Testis (tissue), 3 donors: ENCODE results near the gene NKD1. TPM values are rescaled to one million over a fixed set of nuclear protein-coding genes. Genes with fewer than 3 reads are reported as not detected.

Experiments used
- DNase-seq: peaks from one replicate; pipeline ENCODE4 v3.0.0-alpha.2; 2019
- H3K27ac ChIP-seq, 2 donors: fragments of 200-600 bp; sonication (generic); one replicate each; pipeline ENCODE4 v1.5.1; 2019
- H3K27me3 ChIP-seq: fragments of 200-600 bp; sonication (generic); one replicate; pipeline ENCODE4 v1.5.1; 2019
- H3K36me3 ChIP-seq: fragments of 200-600 bp; sonication (generic); one replicate; pipeline ENCODE4 v1.5.1; 2017; ENCODE audit warnings: low read depth; ENCODE audit errors: missing control alignments
- H3K4me1 ChIP-seq: fragments of 200-600 bp; sonication (generic); one replicate; pipeline ENCODE4 v1.5.1; 2019
- H3K4me3 ChIP-seq, 2 donors: fragments of 200-600 bp; sonication (generic); one replicate each; pipeline ENCODE4 v1.5.1; 2017 to 2019
- H3K9me3 ChIP-seq: fragments of 200-600 bp; sonication (generic); one replicate; pipeline ENCODE4 v1.5.1; 2017
- POLR2A ChIP-seq: fragments of 450-650 bp; IDR thresholded peaks from one replicate; pipeline ENCODE4 v1.6.1; 2017; ENCODE audit warnings: antibody characterized with exemption, mild to moderate bottlenecking, moderate library complexity
- WGBS, 2 donors: methylation state at CpG; one replicate each; pipeline ENCODE4 v1.1.5; 2018; 5-methylcytosine and 5-hydroxymethylcytosine counted together
- intact Hi-C: fragments of 100-400 bp; cut with DNase I; formaldehyde crosslinking; loops from one replicate; pipeline ENCODE4 v1.15.1; 2023; ENCODE audit warnings: low total_unique reads
- polyA plus RNA-seq: library from polyadenylated mRNA; stranded (reverse); fragments of 350-450 nt; fragmentation: Illumina TruSeq; extraction: RNeasy Lipid Tissue Mini Kit (QIAGEN cat#74804); gene quantifications from one replicate; pipeline ENCODE4 v1.2.3, GENCODE V29; 2014; ENCODE audit warnings: low read depth, low replicate concordance; ENCODE audit not compliant: insufficient read depth
- total RNA-seq, 2 donors: library from RNA; depleted of rRNA; stranded (reverse); fragments of >200 nt; gene quantifications; one replicate each; pipeline ENCODE4 v1.2.3, GENCODE V29; 2016
- TF ChIP-seq, protein P1 (sequence below), 3 experiments: fragments of 450-650 bp in 2 of 3; fragments of 200-600 bp in 1 of 3; sonication (generic) in 1 of 3; IDR thresholded peaks; one replicate each; pipeline ENCODE4 v1.5.1; 2016 to 2019; ENCODE audit warnings: antibody characterized with exemption in 3 of 3, mild to moderate bottlenecking in 2 of 3, moderate library complexity in 1 of 3

Gene NKD1
- total and polyA plus RNA-seq, 3 donors from 2014 or later, result 5.9 to 14.4 (median 8.4) TPM

GRCh38 chr16:50566014-50566962 is 18.1 kb downstream of the NKD1 start:
- WGBS, 2 donors, result 86 to 94% methylated on average over 6 to 7 of the region's 7 CpGs
- no peak for TF ChIP-seq POLR2A
- TF ChIP-seq, protein P1, sequence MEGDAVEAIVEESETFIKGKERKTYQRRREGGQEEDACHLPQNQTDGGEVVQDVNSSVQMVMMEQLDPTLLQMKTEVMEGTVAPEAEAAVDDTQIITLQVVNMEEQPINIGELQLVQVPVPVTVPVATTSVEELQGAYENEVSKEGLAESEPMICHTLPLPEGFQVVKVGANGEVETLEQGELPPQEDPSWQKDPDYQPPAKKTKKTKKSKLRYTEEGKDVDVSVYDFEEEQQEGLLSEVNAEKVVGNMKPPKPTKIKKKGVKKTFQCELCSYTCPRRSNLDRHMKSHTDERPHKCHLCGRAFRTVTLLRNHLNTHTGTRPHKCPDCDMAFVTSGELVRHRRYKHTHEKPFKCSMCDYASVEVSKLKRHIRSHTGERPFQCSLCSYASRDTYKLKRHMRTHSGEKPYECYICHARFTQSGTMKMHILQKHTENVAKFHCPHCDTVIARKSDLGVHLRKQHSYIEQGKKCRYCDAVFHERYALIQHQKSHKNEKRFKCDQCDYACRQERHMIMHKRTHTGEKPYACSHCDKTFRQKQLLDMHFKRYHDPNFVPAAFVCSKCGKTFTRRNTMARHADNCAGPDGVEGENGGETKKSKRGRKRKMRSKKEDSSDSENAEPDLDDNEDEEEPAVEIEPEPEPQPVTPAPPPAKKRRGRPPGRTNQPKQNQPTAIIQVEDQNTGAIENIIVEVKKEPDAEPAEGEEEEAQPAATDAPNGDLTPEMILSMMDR (IDR thresholded peaks at IDR 0.05), result no peak
- intact Hi-C loops, result no loop called here
- Histone ChIP-seq H3K9me3 (no peaks in the 10 kb centered on the region), H3K4me1 (no peaks in the 10 kb centered on the region), H3K36me3 (no peaks in the 10 kb centered on the region), H3K27ac (no peak overlapping the region), H3K27me3 (no peaks in the 10 kb centered on the region), H3K4me3 (no peak overlapping the region)
- no peak for DNase-seq

GRCh38 chr16:50567651-50568050 is 19.5 kb downstream of the NKD1 start:
- Histone ChIP-seq H3K27me3 (no peaks in the 10 kb centered on the region), H3K4me1 (no peaks in the 10 kb centered on the region), H3K4me3 (no peak overlapping the region), H3K36me3 (no peaks in the 10 kb centered on the region), H3K27ac (no peak overlapping the region), H3K9me3 (no peaks in the 10 kb centered on the region)
- WGBS, 2 donors, result 80 to 81% methylated on average over 5 of the region's 5 CpGs
- no peak for DNase-seq
- intact Hi-C loops, result no loop called here
- TF ChIP-seq POLR2A, result no peak
- TF ChIP-seq, protein P1 (IDR thresholded peaks at IDR 0.05), result no peak

DNA sequence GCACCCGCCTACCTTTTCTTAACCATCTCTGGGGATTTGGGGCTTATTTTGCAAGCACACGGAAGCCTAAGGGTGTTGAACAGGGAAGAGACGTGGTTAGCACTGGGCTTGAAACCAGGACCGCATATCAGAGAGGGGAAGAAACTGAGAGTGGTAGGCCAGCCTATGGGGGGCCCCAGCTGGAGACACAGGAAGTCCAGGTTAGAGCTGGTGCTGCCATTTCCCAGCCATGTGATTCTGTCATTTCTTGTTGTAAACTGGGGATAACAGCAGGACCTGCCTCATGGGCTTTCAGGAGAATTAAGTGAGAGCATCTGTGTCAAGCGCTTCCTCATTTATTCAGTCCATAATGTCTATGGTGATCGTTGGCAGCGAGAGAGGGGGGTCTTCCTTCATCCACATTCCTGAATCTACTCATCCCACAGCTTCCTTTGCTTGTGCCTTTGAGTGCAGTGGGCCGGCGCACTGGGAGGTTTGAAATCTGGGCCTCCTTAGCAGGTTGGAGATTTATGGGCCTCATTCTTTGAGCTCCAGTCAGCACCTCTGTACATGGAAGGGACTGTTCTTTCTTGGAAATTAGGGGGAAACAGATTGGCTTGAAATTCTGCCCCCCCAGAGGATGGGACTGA is 20.1 kb downstream of the NKD1 start:
- Histone ChIP-seq H3K9me3 (no peaks in the 10 kb centered on the region), H3K4me1 (no peaks in the 10 kb centered on the region), H3K4me3 (no peak overlapping the region), H3K27ac (no peak overlapping the region), H3K36me3 (no peaks in the 10 kb centered on the region), H3K27me3 (no peaks in the 10 kb centered on the region)
- intact Hi-C loops, result no loop called here
- DNase-seq, result no peak
- TF ChIP-seq, protein P1 (IDR thresholded peaks at IDR 0.05), result no peak
- TF ChIP-seq POLR2A, result no peak
- WGBS, 2 donors, result 75 to 80% methylated on average over 9 of the region's 9 CpGs

GRCh38 chr16:50570354-50570753 is 22.2 kb downstream of the NKD1 start:
- TF ChIP-seq POLR2A, result no peak
- TF ChIP-seq, protein P1 (IDR thresholded peaks at IDR 0.05), result no peak
- no peak overlapping the region for H3K4me3 ChIP-seq
- H3K36me3 ChIP-seq, result no peaks in the 10 kb centered on the region
- no peaks in the 10 kb centered on the region for H3K9me3 ChIP-seq
- 88 to 89% methylated on average over 7 of the region's 7 CpGs for WGBS, 2 donors
- no peak overlapping the region for H3K27ac ChIP-seq
- H3K4me1 ChIP-seq, result peaks cover 4% of the 10 kb centered on the region
- no peak for DNase-seq
- intact Hi-C loops, result no loop called here
- H3K27me3 ChIP-seq, result no peaks in the 10 kb centered on the region
